Germinal center (tissue), 1 donor: Measurements from ENCODE around the gene PTP4A2.

Source experiments
- DNase-seq: peaks from one replicate; pipeline ENCODE4 v3.0.0; 2012; ENCODE audit warnings: mixed read lengths, low spot score

The PTP4A2 gene

GRCh38 chr1:31860581-31860980 is 77.6 kb downstream of the PTP4A2 start:
- no peak for DNase-seq

GRCh38 chr1:31859719-31860118 is 78.4 kb downstream of the PTP4A2 start:
- no peak for DNase-seq

GRCh38 chr1:31859044-31859443 is 79.1 kb downstream of the PTP4A2 start:
- no peak for DNase-seq

GRCh38 chr1:31857863-31858262 is 80.3 kb downstream of the PTP4A2 start:
- DNase-seq: no peak
